ENCODE results near the gene KIF19. TPM values are rescaled to one million over a fixed set of nuclear protein-coding genes. Genes with fewer than 3 reads are reported as not detected.

The KIF19 gene
- total and polyA plus RNA-seq, 5 experiments from 2014 or later: 1.1 TPM; not detected in 4

DNA sequence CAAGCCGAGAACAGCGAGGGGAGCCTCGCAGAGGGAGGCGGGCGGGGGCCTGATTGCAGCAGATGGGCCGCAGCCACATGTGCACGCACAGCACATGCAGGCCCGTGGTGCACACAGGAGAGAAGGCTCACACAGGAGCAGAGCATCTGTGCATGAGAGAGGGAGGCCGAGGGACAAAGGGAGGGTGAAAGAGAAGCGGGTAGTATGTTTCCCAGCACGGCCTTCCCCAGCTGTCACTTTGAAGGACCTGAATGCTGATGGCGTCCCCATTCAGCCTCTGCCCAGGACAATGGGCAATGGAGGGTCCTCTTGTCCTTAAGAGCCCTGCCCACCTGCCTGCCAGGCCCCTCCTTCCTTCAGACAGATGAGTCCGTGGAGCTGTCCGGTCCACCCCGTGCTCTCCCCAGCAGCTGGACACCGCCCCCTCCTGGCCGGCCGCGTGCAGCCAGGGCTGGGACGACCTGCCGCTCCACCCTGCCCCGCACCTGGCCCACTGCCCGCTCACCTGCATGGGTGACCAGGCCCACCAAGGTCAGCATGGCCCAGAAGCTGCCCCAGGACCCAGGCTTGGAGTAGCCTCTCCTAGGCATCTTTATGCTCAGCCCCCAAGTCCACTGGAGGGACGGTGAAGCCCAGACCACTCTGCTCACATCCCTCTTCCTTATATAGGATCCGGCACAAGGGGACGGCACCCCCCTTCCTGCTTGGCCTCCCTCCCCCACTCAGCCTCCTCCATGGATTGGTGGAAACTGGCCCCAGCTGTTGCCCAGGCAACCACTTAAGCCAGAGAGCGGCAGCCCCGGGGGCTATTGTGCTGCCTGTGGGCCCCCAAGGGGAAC is 35.4 kb downstream of the KIF19 start, which contains the start of gene BTBD17:
Gene BTBD17, minus strand, starts transcription at position 639 of the 839 bp plus-strand sequence. Its CDS starts 49 bp downstream, at position 590.
- DNase-seq: peak in 7 of 10 donors; percentile 16 to 29 (median 19)
- H3K27ac Mint-ChIP-seq: peak within 1 kb of the TSS in 1 of 10 donors; percentile 24
- H3K36me3 Mint-ChIP-seq: no peaks in the 10 kb centered on the region
- no peak within 1 kb of the TSS for H3K4me3 Mint-ChIP-seq
- no peaks in the 10 kb centered on the region for H3K9me3 Mint-ChIP-seq
- POLR2A ChIA-PET: no interaction called here
- ATAC-seq: peak; percentile 46 to 61
- H3K27me3 Mint-ChIP-seq: peaks cover 14 to 42% (median 22%) of the 10 kb centered on the region in 5 donors
- peaks cover 0 to 8% (median 2%) of the 10 kb centered on the region in 4 donors for H3K4me1 Mint-ChIP-seq

DNA sequence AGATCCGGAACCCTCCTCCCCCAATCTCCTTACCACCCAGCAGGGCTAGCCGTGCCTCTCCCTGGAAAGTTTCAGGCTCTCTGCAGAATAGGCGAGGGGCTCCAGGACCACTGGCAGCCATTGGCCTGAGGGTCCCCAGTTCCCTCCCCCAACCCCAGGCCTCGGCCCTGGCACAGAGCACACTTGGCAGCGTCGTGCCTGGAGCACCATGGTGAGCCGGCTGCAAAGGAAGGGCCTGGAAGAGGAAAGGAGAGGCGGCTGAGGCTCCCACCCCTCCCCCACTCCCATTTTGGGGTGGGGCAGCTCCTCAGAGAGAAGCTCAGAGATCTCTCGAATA is 36.0 kb downstream of the KIF19 start:
- DNase-seq (no peak), ATAC-seq (no peak)
- Mint-ChIP-seq H3K27me3 (peaks cover 14 to 41% (median 23%) of the 10 kb centered on the region in 5 donors), H3K4me1 (peaks cover 0 to 8% (median 2%) of the 10 kb centered on the region in 4 donors), H3K9me3 (no peaks in the 10 kb centered on the region), H3K36me3 (no peaks in the 10 kb centered on the region), H3K27ac (no peak overlapping the region), H3K4me3 (no peak overlapping the region)
- POLR2A ChIA-PET: no interaction called here

DNA sequence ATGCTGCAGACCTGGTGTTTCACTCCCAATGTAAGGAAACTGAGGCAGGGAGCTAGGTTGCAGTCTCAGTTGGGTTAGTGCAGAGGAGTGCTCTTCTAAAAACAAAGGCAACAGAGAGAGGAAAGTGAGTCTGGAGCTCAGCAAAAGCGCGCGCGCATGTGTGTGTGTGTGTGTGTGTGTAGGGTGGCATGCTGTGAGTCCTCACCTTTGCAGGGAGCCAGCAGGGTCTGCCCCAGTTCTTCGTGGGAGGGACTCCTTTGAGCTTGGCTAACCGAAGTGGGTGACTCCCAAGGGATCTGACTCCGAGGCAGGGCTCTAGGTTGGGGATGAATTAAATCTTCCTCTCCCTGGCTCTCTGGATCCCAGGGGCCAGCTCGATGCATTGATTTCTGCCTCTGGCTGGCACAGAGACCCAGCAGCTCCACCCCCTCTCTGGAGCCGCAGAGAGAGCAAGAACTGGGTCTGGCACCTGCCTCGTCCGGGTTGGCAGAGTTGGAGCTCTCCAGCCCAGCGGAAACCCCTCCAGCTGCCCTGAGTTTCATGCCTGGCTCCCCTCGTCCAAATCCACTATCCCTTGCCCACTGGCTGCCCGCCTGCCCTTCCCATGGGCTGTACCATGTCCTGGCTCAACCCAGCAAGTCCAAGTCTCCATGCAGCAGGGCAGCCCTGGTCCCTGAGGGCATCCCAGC is 36.9 kb downstream of the KIF19 start:
- peaks cover under 1 to 6% (median 1%) of the 10 kb centered on the region in 4 donors for H3K4me1 Mint-ChIP-seq

DNA sequence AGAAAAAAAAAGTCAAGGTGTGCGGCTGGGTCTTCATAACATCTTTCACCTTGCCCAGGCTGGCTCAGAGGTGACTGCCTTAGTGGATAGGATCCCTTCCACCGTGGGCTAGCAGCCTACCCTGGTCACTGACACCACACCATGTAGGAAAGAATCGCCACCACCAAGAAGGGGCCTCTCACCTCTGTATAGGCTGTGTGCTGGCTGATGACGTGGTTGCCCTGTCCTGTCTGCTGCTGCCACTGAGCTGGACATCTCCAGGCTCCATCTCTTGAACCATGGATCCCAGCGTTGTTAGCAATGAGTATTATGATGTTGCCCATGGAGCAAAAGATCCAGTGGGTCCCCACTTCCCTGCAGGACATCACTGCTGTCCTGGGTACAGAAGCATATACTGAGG is 41.2 kb downstream of the KIF19 start, which contains the start of gene GPR142:
Gene GPR142, plus strand, starts transcription at position 301 of the 400 bp plus-strand sequence. CDS start 2,035 bp downstream, outside the sequence.
- no peaks in the 10 kb centered on the region for H3K36me3 Mint-ChIP-seq
- peaks cover 0 to 7% (median under 1%) of the 10 kb centered on the region in 5 donors for H3K27me3 Mint-ChIP-seq
- DNase-seq (no peak), ATAC-seq (no peak)
- POLR2A ChIA-PET: no interaction called here
- peaks cover 11 to 19% (median 17%) of the 10 kb centered on the region in 4 donors for H3K4me1 Mint-ChIP-seq
- no peaks in the 10 kb centered on the region for H3K9me3 Mint-ChIP-seq
- peak within 1 kb of the TSS in 6 of 10 donors; percentile 10 to 73 (median 59) for H3K4me3 Mint-ChIP-seq
- H3K27ac Mint-ChIP-seq: no peak within 1 kb of the TSS

More for the DNA sequence above, 36.9 kb downstream of the KIF19 start:
- DNase-seq: no peak
- POLR2A ChIA-PET: no interaction called here
- no peak for ATAC-seq
- Mint-ChIP-seq H3K9me3 (no peaks in the 10 kb centered on the region), H3K4me3 (no peak overlapping the region), H3K27me3 (peaks cover 12 to 35% (median 20%) of the 10 kb centered on the region in 5 donors), H3K36me3 (no peaks in the 10 kb centered on the region), H3K27ac (no peak overlapping the region)

DNA sequence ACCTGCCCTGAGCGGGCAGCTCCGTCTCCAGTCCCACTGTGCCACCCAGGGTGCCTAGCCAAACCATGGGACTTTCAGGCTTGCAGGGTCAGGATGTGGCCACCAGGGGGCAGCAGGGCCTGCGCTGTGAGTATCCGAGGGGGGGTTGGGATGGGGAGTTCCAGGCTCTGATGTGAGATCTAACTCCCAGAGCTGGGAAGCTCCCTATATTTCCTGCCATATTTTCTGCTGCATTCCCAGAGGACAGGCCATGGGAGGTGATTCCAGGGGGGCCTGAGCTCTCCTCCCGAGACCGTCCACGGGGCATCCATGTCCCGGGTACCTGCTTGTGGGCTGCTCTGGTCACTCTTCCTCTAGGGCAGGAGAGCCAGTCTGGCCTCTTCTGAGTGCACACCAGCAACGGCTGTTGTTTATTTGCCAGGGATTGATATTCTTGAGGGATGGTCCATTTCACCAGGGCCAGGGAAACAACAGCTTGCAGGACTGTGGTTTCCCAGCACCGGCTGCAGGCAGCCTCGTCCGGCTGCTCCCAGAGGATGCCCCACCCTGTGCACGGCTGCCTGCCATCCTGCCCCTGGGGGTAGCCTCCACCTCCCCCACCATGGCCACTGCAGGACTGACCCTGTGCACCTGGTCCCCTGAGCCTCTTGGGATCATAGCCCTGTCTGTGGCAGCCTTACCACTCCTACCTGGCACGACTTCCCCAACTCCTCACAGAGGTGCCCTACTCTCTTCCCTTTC is 42.5 kb downstream of the KIF19 start:
- peaks cover 11 to 19% (median 17%) of the 10 kb centered on the region in 4 donors for H3K4me1 Mint-ChIP-seq
- H3K36me3 Mint-ChIP-seq: no peaks in the 10 kb centered on the region
- H3K4me3 Mint-ChIP-seq: peak overlapping the region; percentile 41 to 77 (median 72)
- H3K27ac Mint-ChIP-seq: peak overlapping the region in 3 of 10 donors; percentile 46 to 74 (median 68)
- ATAC-seq: peak; percentile 73 to 79
- peak; percentile 36 to 82 (median 67) for DNase-seq
- POLR2A ChIA-PET: interaction anchor here (0.6 to 1.4 kb wide), 3 partner anchors 10 to 156 kb away, joined by 3 to 4 read pairs (median 4); no protein-coding TSS in a partner anchor
- peaks cover 0 to 3% (median 0%) of the 10 kb centered on the region in 5 donors for H3K27me3 Mint-ChIP-seq
- H3K9me3 Mint-ChIP-seq: no peaks in the 10 kb centered on the region

DNA sequence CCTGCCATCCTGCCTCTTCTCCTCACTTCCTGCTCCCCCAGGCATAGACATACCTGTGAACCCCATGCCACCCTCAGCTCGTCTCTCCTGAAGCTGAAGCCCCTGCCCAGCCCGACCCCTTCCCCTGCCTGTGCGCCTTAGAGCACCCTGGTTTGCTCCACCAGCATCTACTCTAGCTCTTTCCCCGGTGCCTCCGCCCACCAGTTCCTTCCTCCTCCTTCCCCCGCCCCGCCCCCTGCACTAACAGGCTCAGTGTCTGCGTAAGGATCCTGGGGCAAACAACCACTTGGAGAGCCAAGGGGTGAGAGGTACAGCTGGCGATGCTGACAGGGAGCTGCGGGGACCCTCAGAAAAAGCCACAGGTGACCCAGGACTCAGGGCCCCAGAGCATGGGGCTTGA is 43.2 kb downstream of the KIF19 start:
- Mint-ChIP-seq H3K36me3 (no peaks in the 10 kb centered on the region), H3K9me3 (no peaks in the 10 kb centered on the region), H3K4me1 (peaks cover 11 to 19% (median 17%) of the 10 kb centered on the region in 4 donors), H3K27ac (peak overlapping the region in 5 of 10 donors; percentile 31 to 79 (median 68)), H3K4me3 (peak overlapping the region; percentile 60 to 77 (median 74)), H3K27me3 (peaks cover 0 to 3% (median 0%) of the 10 kb centered on the region in 5 donors)
- POLR2A ChIA-PET: interaction anchor here (1.4 kb wide), 1 partner anchor 156 kb away, joined by 4 read pairs; no protein-coding TSS in a partner anchor
- DNase-seq: peak; percentile 23 to 77 (median 51)
- ATAC-seq: peak; percentile 79 to 86

DNA sequence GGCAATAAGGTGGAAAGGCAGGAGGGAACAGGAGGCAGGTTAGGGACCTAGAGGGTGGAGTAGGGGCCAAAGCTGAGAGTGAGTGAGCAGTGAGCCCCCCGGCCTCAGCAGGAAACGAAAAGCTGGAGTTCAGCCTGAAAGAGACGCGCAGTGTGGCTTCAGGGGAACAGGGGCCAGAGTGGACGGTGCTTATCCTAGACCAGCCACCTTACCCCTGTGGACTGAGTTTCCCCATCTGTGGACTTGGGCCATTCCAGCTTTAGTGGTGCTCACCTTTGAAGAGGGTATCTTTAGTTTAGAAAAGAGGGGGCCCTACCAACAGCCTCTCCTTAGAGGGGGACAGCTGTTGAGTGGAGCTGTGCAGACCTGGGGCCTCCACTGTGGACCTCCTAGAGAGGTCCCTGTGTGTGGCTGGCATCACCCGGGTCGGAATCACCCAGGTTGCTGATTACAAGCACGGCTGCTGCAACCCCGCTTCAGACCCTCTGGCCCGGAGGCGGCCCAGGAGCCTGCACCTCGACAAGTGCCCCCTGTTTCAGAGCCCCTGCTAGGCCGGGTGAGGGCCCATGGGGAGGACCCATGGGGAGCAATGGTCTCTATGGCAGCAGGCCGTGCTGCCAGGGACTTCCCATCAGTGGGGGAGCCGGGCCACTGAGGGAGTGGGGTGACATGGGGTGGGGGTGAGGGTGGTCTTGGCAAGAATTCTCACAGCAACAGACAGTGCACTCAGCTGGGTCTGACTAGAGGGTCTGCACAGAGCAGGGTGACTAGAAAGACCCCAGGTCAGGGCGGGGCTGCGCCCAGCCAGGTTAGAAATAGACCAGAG is 43.9 kb downstream of the KIF19 start:
- peaks cover 11 to 19% (median 17%) of the 10 kb centered on the region in 4 donors for H3K4me1 Mint-ChIP-seq
- H3K4me3 Mint-ChIP-seq: peak overlapping the region in 8 of 10 donors; percentile 36 to 77 (median 74)
- H3K27ac Mint-ChIP-seq: peak overlapping the region in 3 of 10 donors; percentile 31 to 74 (median 68)
- H3K27me3 Mint-ChIP-seq: peaks cover 0 to 3% (median 0%) of the 10 kb centered on the region in 5 donors
- POLR2A ChIA-PET: no interaction called here
- no peak for ATAC-seq
- DNase-seq: no peak
- no peaks in the 10 kb centered on the region for H3K9me3 Mint-ChIP-seq
- no peaks in the 10 kb centered on the region for H3K36me3 Mint-ChIP-seq

DNA sequence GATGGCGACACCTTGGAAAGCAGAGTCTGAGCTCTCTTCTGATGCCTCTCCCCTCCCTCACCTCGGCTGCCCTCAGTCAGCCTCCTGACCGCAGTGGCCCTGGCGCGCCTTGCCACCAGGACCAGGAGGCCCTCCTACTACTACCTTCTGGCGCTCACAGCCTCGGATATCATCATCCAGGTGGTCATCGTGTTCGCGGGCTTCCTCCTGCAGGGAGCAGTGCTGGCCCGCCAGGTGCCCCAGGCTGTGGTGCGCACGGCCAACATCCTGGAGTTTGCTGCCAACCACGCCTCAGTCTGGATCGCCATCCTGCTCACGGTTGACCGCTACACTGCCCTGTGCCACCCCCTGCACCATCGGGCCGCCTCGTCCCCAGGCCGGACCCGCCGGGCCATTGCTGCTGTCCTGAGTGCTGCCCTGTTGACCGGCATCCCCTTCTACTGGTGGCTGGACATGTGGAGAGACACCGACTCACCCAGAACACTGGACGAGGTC is 45.7 kb downstream of the KIF19 start:
- Mint-ChIP-seq H3K4me1 (peaks cover 11 to 19% (median 17%) of the 10 kb centered on the region in 4 donors), H3K36me3 (no peaks in the 10 kb centered on the region), H3K27me3 (peaks cover 0 to 4% (median 0%) of the 10 kb centered on the region in 5 donors), H3K9me3 (no peaks in the 10 kb centered on the region), H3K27ac (peak overlapping the region in 1 of 10 donors; percentile 64), H3K4me3 (no peak overlapping the region)
- ATAC-seq (no peak), DNase-seq (no peak)
- POLR2A ChIA-PET: no interaction called here

DNA sequence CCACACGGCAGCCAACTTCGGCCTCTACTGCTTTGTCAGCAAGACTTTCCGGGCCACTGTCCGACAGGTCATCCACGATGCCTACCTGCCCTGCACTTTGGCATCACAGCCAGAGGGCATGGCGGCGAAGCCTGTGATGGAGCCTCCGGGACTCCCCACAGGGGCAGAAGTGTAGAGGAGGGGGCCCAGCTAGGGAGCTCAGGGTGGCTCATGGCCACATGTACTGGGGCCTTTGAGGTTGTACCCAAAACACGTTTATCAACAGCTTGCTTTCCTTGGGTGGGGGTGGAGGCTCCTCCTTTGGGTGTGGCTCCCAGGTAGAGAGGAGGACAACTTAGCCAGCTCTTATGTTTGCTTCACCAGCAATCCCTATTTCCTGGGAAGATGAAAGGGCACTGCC is 46.4 kb downstream of the KIF19 start:
- Mint-ChIP-seq H3K4me3 (no peak overlapping the region), H3K4me1 (peaks cover 11 to 19% (median 17%) of the 10 kb centered on the region in 4 donors), H3K9me3 (no peaks in the 10 kb centered on the region), H3K27me3 (peaks cover 0 to 4% (median 0%) of the 10 kb centered on the region in 5 donors), H3K27ac (peak overlapping the region in 1 of 10 donors; percentile 64), H3K36me3 (no peaks in the 10 kb centered on the region)
- POLR2A ChIA-PET: no interaction called here
- ATAC-seq (no peak), DNase-seq (no peak)

DNA sequence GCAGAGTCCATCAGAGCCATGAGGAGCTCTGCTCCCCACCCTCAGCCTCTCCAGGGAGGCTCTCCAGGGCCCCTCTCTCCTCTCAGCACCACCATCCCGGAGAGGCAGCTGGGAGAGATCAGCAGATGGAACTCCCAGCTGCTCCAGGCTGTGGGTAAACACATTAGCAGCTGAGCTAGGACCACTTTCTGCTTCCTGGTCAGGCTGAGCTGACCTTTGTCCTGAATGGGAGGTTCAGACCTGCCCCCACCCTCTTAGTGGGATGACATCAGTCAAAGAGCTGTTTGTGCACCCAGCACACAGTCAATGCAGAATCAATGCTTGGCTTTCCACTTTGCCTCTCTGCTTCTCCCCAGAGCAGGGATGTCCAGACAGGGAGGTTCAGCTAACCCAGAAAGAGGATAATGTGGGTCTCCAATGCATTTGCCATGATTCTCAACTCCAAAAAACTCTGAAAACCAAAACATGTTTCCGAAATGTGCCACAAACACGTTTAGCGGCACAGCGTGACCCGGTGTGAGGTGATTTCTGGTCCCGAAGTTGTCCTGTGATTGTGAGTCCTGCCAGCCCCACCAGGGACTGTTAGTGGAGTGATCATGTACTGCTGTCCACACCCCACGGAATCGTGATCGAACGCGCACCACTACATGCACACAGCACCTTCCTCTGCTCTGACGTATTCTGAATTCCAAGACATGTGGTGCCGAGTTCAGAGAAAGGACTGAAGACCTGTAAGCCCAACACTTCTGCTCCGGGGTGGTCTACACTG is 48.0 kb downstream of the KIF19 start:
- POLR2A ChIA-PET: no interaction called here
- H3K27ac Mint-ChIP-seq: no peak overlapping the region
- no peak overlapping the region for H3K4me3 Mint-ChIP-seq

DNA sequence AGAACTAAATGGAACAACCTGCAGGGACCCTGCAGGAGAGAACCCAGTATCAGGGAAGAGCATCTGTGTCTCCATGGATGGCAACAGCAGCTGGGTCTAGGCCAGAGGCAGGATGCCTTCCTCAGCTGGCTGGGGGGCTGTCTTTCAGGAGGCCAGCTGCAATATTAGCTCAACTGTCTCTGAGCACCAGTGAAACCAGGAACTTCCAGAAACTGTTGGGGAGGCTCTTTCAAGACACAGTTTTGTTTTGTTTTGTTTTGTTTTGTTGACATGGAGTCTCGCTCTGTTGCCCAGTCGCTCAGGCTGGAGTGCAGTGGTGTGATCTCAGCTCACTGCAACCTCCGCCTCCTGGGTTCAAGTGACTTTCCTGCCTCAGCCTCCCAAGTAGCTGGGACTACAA is 48.8 kb downstream of the KIF19 start:
- Mint-ChIP-seq H3K9me3 (no peaks in the 10 kb centered on the region), H3K4me3 (no peak overlapping the region), H3K27ac (no peak overlapping the region), H3K4me1 (peaks cover 0 to 9% (median 4%) of the 10 kb centered on the region in 4 donors), H3K27me3 (peaks cover 0 to 2% (median 0%) of the 10 kb centered on the region in 5 donors), H3K36me3 (no peaks in the 10 kb centered on the region)
- ATAC-seq: no peak
- POLR2A ChIA-PET: interaction anchor here (1.2 kb wide), 1 partner anchor 18 kb away, joined by 3 read pairs; no protein-coding TSS in a partner anchor
- DNase-seq: no peak

More for the DNA sequence above, 48.0 kb downstream of the KIF19 start:
- Mint-ChIP-seq H3K27me3 (peaks cover 0 to 4% (median 0%) of the 10 kb centered on the region in 5 donors), H3K4me1 (peaks cover 5 to 15% (median 7%) of the 10 kb centered on the region in 4 donors), H3K36me3 (no peaks in the 10 kb centered on the region), H3K9me3 (no peaks in the 10 kb centered on the region)
- DNase-seq (no peak), ATAC-seq (no peak)

Measured in naive thymus-derived CD8-positive, alpha-beta T cell (primary cell).